GM18520 (cell line): ENCODE measurements around the gene CEMIP.

Source experiments
- ATAC-seq: cut with Tn5 transposase; IDR thresholded peaks from one replicate; pipeline ENCODE4 v1.9.1; 2021; ENCODE audit not compliant: unreplicated experiment

Gene CEMIP

DNA sequence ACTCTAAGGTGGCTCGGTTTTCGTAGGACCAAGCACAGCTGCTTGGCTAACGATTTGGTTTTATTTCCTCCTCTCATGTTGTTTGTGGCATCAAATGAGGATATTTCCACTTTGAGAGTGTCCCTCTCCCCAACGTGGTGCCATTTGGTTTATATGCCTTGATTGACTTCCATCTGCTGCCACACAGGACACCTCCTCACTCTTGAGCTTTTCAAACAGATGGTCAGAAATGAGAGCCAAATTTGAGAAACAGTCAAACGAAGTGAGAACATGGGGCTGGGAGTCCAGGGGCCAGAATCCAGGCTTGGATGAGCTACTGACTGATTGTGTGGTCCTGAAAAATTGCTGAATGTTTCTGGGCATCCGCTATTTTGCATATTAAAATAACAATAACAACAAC, 43.5 kb downstream of the CEMIP start:
- ATAC-seq = no peak

DNA sequence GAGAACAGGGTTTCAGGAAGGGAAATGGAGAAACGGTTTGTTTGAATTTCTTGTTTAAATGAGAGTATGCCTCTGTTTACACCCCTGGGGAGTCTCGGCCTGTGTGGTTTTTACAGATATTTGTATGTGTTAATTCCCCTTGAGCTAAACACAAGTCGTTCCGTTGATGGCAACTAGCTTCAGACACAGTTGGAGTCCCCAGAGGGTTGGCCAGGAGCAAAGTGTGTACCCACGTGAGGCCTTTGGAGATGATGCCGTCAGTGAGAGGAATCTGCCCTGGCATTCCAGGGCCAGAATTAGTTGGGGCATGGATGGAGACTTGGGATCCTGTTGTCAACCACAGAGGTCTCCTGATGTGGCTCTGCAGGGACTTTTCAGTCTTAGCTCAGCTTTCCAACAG, 44.0 kb downstream of the CEMIP start:
- no peak for ATAC-seq

DNA sequence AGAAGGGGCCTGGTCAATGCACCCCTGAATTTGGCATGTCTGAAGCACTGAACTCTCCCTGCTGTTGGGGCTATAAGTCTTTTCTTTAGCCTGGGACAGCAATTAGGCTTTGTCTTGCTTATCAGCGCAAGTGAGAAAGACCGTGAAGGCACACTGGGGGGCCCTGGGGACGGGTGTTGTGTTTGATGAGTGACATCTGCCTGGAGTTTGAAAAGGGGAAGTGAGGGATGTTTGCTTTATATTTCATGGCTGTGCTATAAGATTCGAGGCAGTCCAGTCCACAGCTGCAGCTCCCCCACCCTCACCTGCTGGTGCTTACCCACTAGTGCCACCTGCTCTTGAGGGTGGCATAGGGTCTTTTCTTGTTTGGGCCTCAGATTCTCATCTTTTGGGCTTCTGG, 44.8 kb downstream of the CEMIP start:
- no peak for ATAC-seq

DNA sequence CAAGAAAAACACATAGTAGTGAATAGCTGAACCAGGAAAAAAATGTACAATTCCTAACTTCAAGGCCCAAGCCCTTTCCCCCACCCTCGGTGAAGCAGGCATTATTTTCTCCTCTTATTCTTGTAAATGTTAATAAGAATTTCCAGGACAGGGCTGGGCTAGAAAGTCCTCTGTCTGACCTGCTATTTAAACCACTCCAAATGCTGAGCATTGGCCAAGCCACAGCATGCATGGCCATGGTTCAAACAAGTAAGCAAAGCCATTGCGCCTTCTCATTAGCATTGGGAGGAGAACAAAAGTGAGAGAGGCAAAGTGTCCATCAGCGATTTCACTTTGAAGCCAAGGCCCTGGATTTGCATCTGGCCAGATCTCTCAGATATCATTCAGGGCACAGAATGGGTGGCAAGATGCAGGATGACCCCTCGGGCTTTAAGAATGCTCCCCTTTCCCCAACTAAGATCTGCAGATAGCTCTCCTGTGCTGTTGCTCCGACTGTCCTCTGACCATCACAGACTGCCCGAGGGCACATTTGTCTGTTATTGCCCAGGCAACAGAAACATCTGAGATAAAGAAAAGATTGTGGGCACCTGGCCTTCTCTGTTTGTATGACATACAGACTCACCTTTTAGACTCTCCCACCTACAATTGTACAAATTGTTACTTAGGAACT, 46.3 kb downstream of the CEMIP start:
- no peak for ATAC-seq

DNA sequence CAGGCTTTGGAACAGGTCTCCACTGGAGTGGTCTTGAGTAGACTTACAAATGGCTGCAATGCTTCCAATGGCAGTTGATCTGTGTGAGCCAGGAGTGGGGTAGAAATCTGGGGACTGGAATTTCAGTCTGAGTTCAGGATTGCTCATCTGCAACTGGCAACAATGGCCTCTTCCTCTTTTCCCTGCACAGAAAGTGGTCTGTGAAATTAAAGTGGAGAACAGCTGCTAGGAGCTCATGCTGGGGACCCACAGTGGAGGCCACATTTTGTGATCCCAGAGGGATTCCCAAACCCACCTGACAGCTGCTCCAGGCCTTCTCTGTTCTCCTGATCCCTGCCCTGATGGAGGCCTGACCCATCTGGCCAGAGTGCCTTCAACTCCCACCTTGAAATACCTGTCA, 49.6 kb downstream of the CEMIP start:
- ATAC-seq = no peak

DNA sequence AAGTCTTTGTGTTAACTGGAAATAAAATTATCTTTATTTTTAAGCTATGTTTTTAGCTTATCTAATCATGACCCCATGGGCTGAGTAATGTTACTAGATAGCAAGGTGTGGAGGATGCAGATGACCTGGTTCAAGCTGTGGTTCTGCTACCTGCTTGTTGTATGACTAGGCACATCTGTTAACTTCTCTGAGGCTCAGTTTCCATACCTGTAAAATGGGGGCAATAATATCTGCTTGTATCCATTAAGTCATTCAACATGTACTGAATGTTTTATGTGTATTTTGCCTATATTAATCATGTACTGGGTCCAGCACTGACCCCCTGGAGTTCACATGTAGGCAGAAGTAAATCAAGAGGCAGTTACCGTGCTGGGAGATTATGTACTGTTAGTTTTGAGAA, 51.5 kb downstream of the CEMIP start:
- no peak for ATAC-seq

DNA sequence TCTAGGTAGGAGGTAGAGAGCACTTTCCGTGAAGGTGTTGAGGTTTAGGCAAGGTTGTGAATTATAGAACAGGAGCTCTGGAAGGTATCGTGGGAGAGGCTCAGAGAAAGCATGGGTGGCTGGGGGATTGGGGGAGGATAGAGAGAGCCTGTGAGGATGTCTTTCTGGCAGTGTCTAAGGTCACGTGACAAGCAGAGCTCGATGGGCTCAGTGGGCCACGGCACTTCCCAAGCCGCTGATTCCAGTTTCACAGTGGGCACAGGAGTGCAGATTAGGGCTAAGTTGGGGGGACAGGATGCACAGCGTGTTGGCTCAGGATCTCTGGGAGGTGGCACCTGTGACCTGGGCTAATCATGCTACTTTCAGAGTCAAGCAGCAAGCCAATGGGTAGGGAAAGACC, 52.0 kb downstream of the CEMIP start:
- no peak for ATAC-seq

DNA sequence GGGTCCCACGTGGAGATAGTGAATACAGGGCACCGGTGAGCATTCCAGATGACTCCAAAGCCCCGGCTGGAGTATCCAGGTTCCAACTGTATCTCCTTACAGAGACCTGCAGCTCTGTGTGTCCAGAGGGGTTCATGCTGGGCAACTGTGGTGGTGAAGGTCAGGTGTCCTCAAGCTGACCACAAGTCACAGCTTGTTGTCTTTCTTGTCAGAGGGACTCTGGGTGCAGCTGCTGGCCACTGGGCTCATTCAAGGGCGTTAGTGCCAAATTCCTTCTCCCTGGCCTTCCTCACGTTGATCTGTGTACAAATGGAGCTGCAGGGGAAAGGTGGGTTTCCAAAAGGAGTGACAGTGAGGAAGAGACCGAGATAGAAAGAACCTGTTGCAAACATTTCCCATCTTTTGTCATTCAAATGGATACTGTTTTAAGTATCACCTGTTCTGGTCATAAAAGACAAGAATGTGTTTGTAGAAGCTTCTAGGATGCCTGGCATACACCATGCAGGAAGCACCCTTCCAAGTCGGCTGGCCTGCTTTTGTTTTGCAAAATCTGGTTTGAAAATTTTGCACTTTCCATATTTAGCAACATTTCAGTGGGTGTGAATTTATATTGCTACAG, 52.5 kb downstream of the CEMIP start:
- ATAC-seq = no peak

DNA sequence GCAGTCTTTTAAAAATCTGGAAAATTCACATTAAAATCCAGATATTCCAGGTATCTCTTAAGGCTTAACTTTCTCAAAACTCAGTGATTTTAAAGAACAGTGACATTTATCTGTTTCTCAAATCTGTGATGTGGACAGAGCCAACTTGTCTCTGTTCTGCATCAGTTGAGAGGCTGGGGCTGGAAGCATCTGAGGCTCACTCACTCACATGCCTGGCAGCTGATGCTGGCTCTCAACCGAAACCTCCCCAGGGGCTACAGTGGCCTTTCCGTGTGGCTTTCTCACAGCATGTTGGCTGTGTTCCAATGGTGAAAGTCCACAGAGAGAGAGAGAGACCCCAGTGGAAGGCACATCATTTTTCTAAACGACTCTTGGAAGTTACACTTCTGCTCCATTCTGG, 53.5 kb downstream of the CEMIP start:
- no peak for ATAC-seq

DNA sequence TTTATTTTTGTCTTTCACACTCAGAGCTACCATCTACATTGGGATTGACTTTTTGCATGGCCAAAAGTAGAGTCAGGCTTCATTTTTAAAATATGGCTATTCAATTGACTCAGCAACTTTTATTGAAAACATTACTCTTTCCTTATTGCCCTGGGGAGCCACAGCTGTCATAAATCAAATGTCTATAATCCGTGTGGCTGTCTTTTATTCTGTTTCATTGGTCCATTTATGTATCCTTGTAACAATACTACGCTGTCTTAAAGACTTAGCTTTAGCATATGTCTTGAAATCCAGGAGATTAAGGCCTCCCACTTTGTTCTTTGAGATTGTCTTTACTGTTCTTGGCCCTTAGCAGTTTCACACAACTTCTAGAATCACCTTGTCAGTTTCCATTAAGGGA, 55.2 kb downstream of the CEMIP start:
- ATAC-seq = no peak

DNA sequence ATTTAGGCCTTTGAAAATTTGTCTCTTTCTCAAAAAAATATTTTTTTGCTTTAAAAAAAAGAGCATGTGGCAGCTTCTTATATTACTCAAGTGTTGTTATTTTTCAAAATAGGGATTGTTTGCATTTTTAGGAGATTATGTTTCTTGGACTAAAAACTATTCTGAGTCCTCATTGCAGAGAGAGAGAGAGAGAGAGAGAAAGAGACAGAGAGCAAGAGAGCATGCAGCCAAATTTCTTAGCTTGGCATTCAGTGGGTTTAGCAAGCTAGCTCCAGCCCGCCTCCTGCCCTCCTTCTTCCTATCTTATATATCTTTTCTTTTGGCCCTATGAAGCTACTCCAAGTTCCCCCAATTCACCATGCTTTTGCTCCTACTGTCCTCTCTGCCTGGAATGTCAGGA, 55.7 kb downstream of the CEMIP start:
- no peak for ATAC-seq

DNA sequence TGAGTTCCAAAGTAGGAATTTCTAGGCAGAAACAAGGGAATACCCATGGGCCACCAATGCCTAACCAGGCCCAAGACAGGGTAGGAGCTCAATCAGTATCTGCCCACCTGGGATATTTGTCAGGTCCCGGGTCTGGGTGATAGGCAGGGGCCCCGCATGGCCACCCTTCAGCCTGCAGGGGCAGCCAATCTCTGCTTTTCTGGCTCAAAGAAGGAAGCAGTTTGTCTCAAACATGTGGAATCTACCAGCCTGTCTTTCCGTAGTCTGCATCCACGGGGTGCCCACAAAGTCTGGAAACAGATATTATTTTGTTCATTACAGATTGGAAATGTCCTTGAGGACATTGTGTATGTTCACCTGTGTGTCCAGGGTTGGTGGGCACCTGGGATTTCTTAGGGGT, 56.2 kb downstream of the CEMIP start:
- no peak for ATAC-seq

DNA sequence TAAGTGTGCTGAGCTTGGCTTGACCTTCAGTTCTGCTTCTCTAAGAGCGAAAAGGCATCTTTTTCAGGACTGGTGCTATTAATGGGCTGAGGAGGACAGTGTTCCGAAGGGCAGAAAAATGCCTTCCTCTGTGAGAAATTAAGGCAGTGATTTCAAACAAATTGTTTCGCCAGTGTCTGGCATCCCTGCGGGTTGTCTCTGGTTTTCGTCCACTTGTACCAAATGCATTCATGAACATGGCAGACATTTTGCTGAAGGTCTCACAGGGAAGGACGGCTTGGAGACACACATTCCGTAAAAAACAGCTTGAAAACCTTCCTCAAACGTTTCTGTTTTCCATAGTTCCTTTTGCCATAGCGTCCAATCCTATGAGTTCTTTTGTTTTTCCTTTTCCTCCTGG, 57.1 kb downstream of the CEMIP start:
- ATAC-seq = no peak

DNA sequence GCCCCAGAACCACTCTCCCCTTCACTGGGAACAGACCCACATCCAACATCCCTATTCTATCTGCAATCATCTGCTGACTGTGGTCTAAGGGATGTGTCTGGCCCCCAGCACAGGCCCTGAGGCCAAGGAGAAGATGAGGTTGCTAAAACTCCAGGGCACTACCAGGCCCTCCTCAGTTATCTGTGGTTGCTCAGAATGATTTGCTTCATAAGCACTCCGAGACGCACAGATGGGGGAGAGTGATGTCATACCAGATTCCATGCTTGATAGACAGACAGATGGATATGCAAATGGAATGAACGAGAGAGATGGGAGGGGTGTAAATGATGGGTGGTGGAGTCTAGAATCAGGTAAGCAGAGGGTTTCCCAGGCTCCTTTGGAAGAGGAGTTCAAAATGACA, 57.8 kb downstream of the CEMIP start:
- ATAC-seq = no peak

DNA sequence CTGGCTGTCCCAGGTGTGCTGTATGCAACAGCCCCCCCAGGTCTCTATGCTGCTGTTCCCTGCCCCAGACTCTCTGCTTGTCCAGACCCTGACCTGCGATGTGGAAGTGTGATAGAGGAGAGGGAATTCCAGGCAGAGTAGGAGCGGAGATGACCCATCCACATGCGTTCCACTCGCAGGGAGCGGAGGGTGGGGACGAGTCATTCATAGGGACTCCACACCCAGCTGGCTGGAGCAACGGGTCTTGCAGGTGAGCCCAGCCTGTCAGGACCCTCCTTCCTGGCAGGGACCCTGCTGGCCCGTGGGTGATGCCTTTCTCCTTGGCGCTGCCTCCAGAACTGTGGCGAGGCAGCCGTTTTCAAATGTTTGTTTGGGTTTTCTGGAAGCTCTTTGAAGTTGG, 58.8 kb downstream of the CEMIP start:
- ATAC-seq = no peak

DNA sequence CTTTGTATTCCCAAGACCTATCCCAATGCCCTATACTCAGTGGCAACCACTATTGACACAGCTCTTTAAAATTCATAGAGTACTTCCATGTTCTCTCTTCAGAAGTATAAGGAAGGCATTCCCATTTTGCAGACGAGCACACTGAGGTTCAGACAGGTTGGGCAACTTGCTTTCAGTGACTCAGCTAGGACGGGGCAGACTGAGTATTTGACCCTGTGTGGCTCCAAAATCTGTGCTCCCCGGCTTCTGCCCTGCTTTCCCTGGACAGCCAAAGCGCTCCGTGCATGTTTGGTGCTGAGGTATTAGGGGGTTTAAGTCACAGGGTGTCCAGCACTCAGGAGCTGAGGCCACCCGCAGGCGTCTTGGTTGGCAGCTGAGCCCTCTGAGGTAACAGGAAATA, 59.5 kb downstream of the CEMIP start:
- ATAC-seq = no peak

DNA sequence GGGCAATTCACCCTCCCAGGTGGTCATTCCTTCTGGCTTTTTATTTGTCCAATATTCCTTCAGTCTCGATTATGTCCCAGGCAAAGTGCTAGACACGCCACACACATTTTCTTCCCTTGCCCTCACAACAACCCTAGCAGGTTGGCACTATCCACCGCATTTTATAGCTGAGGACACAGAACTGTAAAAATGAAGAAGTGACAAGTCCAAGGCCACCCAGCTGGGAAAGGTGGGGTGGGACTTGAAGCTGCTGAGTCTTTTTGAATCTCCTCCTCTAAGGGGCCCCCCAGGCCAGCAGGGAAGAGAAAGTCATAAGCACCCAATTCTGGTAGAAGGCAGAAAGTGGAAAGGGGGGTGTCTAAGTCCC, 60.6 kb downstream of the CEMIP start:
- ATAC-seq = no peak

DNA sequence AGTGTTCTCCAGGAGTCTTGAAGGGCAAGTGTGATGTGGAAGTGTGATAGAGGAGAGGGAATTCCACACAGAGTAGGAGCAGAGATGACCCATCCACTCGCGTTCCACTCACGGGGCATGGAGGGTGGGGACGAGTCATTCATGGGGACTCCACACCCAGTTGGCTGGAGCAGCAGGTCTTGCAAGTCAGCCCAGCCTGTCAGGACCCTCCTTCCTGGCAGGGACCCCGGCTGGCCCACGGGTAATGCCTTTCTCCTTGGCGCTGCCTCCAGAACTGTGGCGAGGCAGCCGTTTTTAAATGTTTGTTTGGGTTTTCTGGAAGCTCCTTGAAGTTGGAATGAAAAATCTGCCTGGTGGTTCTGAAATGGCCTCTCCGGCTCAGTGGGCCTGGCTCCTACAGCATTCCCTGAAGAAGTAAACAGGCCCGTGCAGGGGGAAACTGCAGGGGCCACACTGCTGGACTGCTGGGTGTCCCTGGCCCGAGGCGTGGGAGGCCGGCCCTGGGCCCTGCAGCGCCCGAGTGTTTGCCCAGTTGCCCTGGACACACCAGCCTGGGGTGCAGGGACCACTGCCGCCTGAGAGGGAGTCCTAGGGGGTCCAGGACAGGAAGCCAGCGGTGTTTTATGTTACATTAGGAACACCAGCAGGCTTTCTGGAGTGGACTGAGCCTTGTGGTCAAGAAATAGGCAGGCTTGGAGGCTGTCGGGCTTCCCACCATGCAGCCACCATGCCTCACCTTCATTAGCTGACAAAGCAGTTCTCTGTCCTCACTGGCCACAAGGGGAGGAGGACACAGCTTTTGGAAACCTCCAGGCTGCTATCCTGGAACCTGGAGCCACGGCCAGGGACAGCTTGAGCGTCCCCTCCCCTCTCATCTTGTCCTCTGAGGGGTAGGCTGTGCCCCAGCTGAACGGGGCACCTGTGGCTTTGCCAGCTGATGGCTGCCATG, 61.3 kb downstream of the CEMIP start:
- no peak for ATAC-seq

DNA sequence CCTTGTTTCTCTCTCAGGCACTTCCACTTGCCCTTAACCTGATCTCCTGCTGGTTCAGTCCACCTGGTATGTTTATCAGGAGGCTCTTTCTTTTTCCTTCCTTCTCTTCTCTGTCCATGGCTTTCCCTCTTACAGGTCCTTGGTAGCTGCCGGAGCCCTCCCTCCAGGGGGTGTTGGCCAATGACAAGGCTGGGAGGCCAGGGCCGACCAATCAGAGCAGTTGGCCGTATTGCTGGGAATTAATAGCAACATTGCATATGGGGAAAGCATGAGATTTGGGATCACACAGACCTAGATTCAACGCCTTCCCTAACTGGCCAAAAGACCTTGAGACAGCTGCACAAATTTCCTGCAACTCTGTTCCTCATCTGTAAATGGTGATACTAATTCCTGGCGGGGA, 62.4 kb downstream of the CEMIP start:
- no peak for ATAC-seq

DNA sequence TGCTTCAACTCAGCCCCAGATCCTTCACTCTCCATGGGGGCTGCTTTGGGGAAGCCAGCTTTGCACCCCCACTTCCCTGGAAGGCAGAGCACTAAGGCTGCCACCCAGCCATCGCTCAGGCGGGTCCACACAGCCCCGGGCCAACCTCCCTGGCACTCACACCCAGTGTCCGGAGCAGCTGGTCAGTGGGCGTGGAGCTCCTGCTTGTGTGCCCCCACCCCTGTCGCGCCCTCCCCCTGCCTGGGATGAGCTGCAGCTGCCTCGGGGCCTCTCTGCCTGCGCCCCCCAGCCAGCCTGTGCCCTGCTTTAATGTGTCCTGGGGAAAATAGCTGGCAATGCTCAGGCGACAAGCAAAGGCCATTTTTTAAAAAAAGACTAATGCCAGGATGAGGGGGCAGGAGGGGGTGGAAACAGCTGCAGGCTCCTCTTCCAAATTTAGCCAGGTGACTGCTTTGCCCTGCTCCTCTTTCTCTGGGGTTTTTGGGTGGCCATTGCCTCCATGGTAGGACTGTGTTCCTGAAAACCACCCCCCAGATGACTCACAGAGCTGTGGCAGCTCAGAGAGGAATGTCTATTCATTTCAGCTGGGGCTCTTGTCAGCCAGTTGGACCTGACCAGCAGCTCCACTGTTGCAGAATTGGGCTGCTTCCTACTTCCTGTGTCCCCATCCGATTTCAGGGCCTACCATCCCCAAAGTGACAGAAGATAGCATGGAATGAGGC, 65.0 kb downstream of the CEMIP start:
- ATAC-seq = no peak

DNA sequence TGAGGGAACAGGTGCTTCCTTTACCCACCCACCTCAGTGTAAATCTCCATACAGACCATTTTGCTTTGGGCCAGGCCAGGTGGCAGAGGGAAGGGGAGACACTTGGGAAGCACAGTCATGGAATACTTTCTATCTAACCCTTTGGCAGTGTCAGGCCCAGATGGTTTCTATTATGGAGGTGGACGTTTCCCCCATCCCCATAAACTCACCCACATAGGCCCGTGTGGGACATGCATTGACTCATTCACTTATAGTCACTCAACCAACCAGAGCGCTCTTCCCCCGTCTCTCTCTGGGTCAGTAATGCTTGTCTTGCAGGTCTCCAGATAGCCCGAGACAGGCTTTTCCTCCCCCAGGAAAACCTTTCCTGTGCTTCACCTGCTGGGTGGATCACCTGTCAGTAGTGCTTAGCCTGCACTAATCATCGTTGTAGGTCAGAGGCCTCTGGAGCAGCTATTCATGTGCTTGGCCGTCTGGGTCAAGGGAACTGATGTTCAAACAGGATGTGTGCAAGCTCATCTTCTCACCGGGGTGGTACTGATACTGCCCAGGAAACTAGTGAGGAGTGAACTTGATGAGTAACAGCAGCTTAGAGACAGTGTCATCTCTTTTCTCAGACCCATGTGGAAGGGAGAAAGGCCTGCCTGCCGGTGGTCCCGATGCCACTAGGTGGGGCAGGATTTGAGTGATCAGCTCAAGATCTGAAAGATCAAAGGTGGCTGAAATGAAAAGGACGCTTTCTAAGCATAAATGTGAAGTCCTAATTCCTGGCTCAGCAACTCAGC, 67.1 kb downstream of the CEMIP start:
- ATAC-seq = no peak
